Caco-2 (cell line): ENCODE results near the gene SS18L1. TPM values are rescaled to one million over a fixed set of nuclear protein-coding genes. Genes with fewer than 3 reads are reported as not detected.

Source experiments
- BruUV-seq: library from RNA; stranded (reverse); fragments of 400-500 nt; replicated peaks from 2 replicates; lab custom pipeline; 2021; lab: Mats Ljungman, UMichigan
- CTCF ChIA-PET: fragments of 300-600 bp; sonication (Branson Sonifier 250); formaldehyde crosslinking; loops from one replicate; lab custom pipeline; 2022; ENCODE audit warnings: antibody characterized with exemption; lab: Charles Lee
- POLR2A ChIA-PET: fragments of 300-600 bp; sonication (Branson Sonifier 250); formaldehyde crosslinking; loops from one replicate; lab custom pipeline; 2022; ENCODE audit warnings: antibody characterized with exemption; lab: Charles Lee
- DNase-seq, 2 experiments: peaks; one replicate each; pipeline versions ENCODE4 v3.0.0 to v3.0.0-alpha.2; 2020 to 2022
- H3K27me3 ChIP-seq: replicated peaks from 2 replicates; pipeline ENCODE4 v1.6.0; 2011; ENCODE audit warnings: low read length; ENCODE audit not compliant: control insufficient read depth, insufficient read depth
- H3K36me3 ChIP-seq: 2 replicates; pipeline ENCODE4 v1.5.1; 2011; ENCODE audit warnings: low read length; ENCODE audit not compliant: control insufficient read depth, insufficient read depth
- H3K4me1 ChIP-seq: fragments of 250-450 bp; sonication (Bioruptor Pico); 2 replicates; pipeline ENCODE4 v1.5.1; 2020; ENCODE audit warnings: mild to moderate bottlenecking
- H3K4me3 ChIP-seq: 2 replicates; pipeline ENCODE4 v1.5.1; 2011; ENCODE audit warnings: low read depth, mild to moderate bottlenecking, control low read depth, low read length
- H3K9me3 ChIP-seq: fragments of 250-450 bp; sonication (Bioruptor Pico); 2 replicates; pipeline ENCODE4 v1.5.1; 2020; ENCODE audit warnings: mild to moderate bottlenecking, moderate library complexity
- H3K27ac Mint-ChIP-seq: one replicate; pipeline ENCODE4 v1.8.0; 2022; ENCODE audit warnings: mixed read lengths; ENCODE audit not compliant: unreplicated experiment
- H3K27me3 Mint-ChIP-seq: one replicate; pipeline ENCODE4 v1.8.0; 2022; ENCODE audit warnings: mixed read lengths; ENCODE audit not compliant: insufficient read depth, unreplicated experiment
- H3K36me3 Mint-ChIP-seq: one replicate; pipeline ENCODE4 v1.8.0; 2022; ENCODE audit warnings: mild to moderate bottlenecking, mixed read lengths; ENCODE audit not compliant: insufficient read depth, unreplicated experiment
- H3K4me1 Mint-ChIP-seq: one replicate; pipeline ENCODE4 v1.8.0; 2022; ENCODE audit warnings: low read depth, mixed read lengths; ENCODE audit not compliant: unreplicated experiment
- H3K4me3 Mint-ChIP-seq: one replicate; pipeline ENCODE4 v1.8.0; 2022; ENCODE audit warnings: mild to moderate bottlenecking, moderate library complexity, mixed read lengths; ENCODE audit not compliant: unreplicated experiment
- H3K9me3 Mint-ChIP-seq: one replicate; pipeline ENCODE4 v1.8.0; 2022; ENCODE audit warnings: mixed read lengths; ENCODE audit not compliant: unreplicated experiment
- CTCF ChIP-seq, 2 experiments: fragments of 200-600 bp in 1 of 2; IDR thresholded peaks; 1 replicate in 1 of 2; 2 replicates in 1 of 2; pipeline versions ENCODE4 v1.5.1 to v1.8.0; 2011 to 2022; ENCODE audit warnings: antibody characterized with exemption in 1 of 2, control low read depth in 1 of 2, inconsistent platforms in 1 of 2, low read depth in 1 of 2, low read length in 1 of 2, mild to moderate bottlenecking in 1 of 2, moderate library complexity in 1 of 2; ENCODE audit not compliant: insufficient read depth in 1 of 2, severe bottlenecking in 1 of 2, unreplicated experiment in 1 of 2
- intact Hi-C: fragments of 100-400 bp; cut with micrococcal nuclease; formaldehyde crosslinking; loops from one replicate; pipeline ENCODE4 v1.10.0; 2022; ENCODE audit not compliant: unreplicated experiment
- total RNA-seq: library from RNA; stranded (reverse); gene quantifications from 2 replicates; pipeline ENCODE4 v1.2.3, GENCODE V29; 2022

The SS18L1 gene
- total RNA-seq, 1 experiment from 2014 or later: 46.4 TPM

- TF ChIP-seq CTCF (IDR thresholded peaks at IDR 0.05; ENCODE audit: insufficient read depth in 1 of 2, low read depth in 1 of 2, low read length in 1 of 2, severe bottlenecking in 1 of 2, unreplicated experiment in 1 of 2): no peak
- CTCF ChIA-PET: interaction anchor here (0.7 kb wide), 1 partner anchor 80 kb away, joined by 4 read pairs; no protein-coding TSS in a partner anchor
- POLR2A ChIA-PET: no interaction called here
- DNase-seq: peak in 1 of 2 experiments; percentile 52
- H3K9me3 Mint-ChIP-seq: no peaks in the 10 kb centered on the region
- H3K4me1 Mint-ChIP-seq: peaks cover 11% of the 10 kb centered on the region
- H3K4me1 ChIP-seq: peaks cover 24% of the 10 kb centered on the region
- no peaks in the 10 kb centered on the region for H3K9me3 ChIP-seq
- H3K4me3 Mint-ChIP-seq: no peak overlapping the region
- no peak overlapping the region for H3K4me3 ChIP-seq
- H3K36me3 Mint-ChIP-seq: peaks cover 65% of the 10 kb centered on the region
- no peaks in the 10 kb centered on the region for H3K27me3 Mint-ChIP-seq
- H3K27me3 ChIP-seq: no peaks in the 10 kb centered on the region
- H3K27ac Mint-ChIP-seq: no peak overlapping the region
- H3K36me3 ChIP-seq: peaks cover 12% of the 10 kb centered on the region
- intact Hi-C loops: no loop called here
- no TSS peak for BruUV-seq
Measured at GRCh38 chr20:62159839-62160238, 16.3 kb downstream of the SS18L1 start.

GRCh38 chr20:62160253-62160652 is 16.7 kb downstream of the SS18L1 start:
- H3K9me3 ChIP-seq: no peaks in the 10 kb centered on the region
- no TSS peak for BruUV-seq
- H3K4me1 ChIP-seq: peaks cover 19% of the 10 kb centered on the region
- POLR2A ChIA-PET: no interaction called here
- Mint-ChIP-seq H3K27ac (no peak overlapping the region), H3K27me3 (no peaks in the 10 kb centered on the region), H3K36me3 (peaks cover 67% of the 10 kb centered on the region), H3K4me1 (peaks cover 11% of the 10 kb centered on the region), H3K9me3 (no peaks in the 10 kb centered on the region), H3K4me3 (no peak overlapping the region)
- peaks cover 13% of the 10 kb centered on the region for H3K36me3 ChIP-seq
- CTCF ChIA-PET: interaction anchor here (0.6 to 0.7 kb wide), 2 partner anchors 69 to 79 kb away, joined by 3 to 4 read pairs; no protein-coding TSS in a partner anchor
- DNase-seq: no peak
- no peak for TF ChIP-seq CTCF (IDR thresholded peaks at IDR 0.05; ENCODE audit: insufficient read depth in 1 of 2, low read depth in 1 of 2, low read length in 1 of 2, severe bottlenecking in 1 of 2, unreplicated experiment in 1 of 2)
- no peak overlapping the region for H3K4me3 ChIP-seq
- no peaks in the 10 kb centered on the region for H3K27me3 ChIP-seq
- intact Hi-C loops: no loop called here

GRCh38 chr20:62160876-62161275 is 17.3 kb downstream of the SS18L1 start:
- Mint-ChIP-seq H3K4me3 (no peak overlapping the region), H3K27me3 (no peaks in the 10 kb centered on the region), H3K27ac (no peak overlapping the region), H3K4me1 (peaks cover 5% of the 10 kb centered on the region), H3K36me3 (peaks cover 70% of the 10 kb centered on the region), H3K9me3 (no peaks in the 10 kb centered on the region)
- intact Hi-C loops: no loop called here
- H3K4me3 ChIP-seq: no peak overlapping the region
- TF ChIP-seq CTCF (IDR thresholded peaks at IDR 0.05; ENCODE audit: insufficient read depth in 1 of 2, low read depth in 1 of 2, low read length in 1 of 2, severe bottlenecking in 1 of 2, unreplicated experiment in 1 of 2): no peak
- no peaks in the 10 kb centered on the region for H3K9me3 ChIP-seq
- no TSS peak for BruUV-seq
- no peak for DNase-seq
- ChIA-PET POLR2A (no interaction called here), CTCF (interaction anchor here (0.6 kb wide), 1 partner anchor 70 kb away, joined by 3 read pairs; no protein-coding TSS in a partner anchor)
- peaks cover 13% of the 10 kb centered on the region for H3K36me3 ChIP-seq
- peaks cover 15% of the 10 kb centered on the region for H3K4me1 ChIP-seq
- no peaks in the 10 kb centered on the region for H3K27me3 ChIP-seq
